BLaER1 (cell line): ENCODE measurements around the gene ASIC3.

Source experiments
- H3K27ac ChIP-seq: shearing (Covaris generic); formaldehyde crosslinking; 2 replicates; pipeline ENCODE4 v1.8.1; 2022
- H3K27me3 ChIP-seq: shearing (Covaris generic); formaldehyde crosslinking; 2 replicates; pipeline ENCODE4 v1.8.1; 2022
- H3K36me3 ChIP-seq: shearing (Covaris generic); formaldehyde crosslinking; 2 replicates; pipeline ENCODE4 v1.8.1; 2022
- H3K4me1 ChIP-seq: shearing (Covaris generic); formaldehyde crosslinking; 2 replicates; pipeline ENCODE4 v1.8.1; 2022
- H3K4me2 ChIP-seq: shearing (Covaris generic); formaldehyde crosslinking; 2 replicates; pipeline ENCODE4 v1.8.1; 2022
- H3K4me3 ChIP-seq: shearing (Covaris generic); formaldehyde crosslinking; 2 replicates; pipeline ENCODE4 v1.8.1; 2022
- H3K9ac ChIP-seq: shearing (Covaris generic); formaldehyde crosslinking; 2 replicates; pipeline ENCODE4 v1.8.1; 2022
- H3K9me3 ChIP-seq: shearing (Covaris generic); formaldehyde crosslinking; 2 replicates; pipeline ENCODE4 v1.8.1; 2022
- H4K20me1 ChIP-seq: shearing (Covaris generic); formaldehyde crosslinking; 2 replicates; pipeline ENCODE4 v1.8.1; 2022
- Cebpa-rat ChIP-seq: shearing (Covaris generic); IDR thresholded peaks from 2 replicates; pipeline ENCODE4 v1.8.1; 2022

Gene ASIC3

DNA sequence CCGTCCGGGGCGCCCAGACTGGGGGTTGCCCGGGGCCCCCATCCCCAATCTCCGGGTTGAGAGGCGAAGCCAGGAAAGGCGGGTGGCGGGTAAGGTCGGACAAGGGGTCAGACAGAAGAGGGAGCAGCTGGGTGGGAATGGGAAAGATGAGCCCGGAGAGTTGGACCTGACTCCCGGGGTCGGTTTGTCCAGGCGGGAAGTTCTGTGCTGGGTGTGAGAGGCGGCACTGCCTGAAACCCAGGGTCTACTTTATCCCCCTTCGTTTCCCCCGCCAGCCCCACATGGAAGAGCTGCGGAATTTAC, 11.7 kb downstream of the ASIC3 start:
- Histone ChIP-seq H3K36me3 (peaks cover 31% of the 10 kb centered on the region), H3K4me2 (peak overlapping the region; percentile 96), H3K9me3 (no peaks in the 10 kb centered on the region), H3K27ac (peak overlapping the region; percentile 84), H3K27me3 (no peaks in the 10 kb centered on the region), H3K9ac (peak overlapping the region; percentile 87), H3K4me1 (peaks cover 49% of the 10 kb centered on the region), H3K4me3 (peak overlapping the region; percentile 89), H4K20me1 (peaks cover 40% of the 10 kb centered on the region)
- no peak for TF ChIP-seq Cebpa-rat

DNA sequence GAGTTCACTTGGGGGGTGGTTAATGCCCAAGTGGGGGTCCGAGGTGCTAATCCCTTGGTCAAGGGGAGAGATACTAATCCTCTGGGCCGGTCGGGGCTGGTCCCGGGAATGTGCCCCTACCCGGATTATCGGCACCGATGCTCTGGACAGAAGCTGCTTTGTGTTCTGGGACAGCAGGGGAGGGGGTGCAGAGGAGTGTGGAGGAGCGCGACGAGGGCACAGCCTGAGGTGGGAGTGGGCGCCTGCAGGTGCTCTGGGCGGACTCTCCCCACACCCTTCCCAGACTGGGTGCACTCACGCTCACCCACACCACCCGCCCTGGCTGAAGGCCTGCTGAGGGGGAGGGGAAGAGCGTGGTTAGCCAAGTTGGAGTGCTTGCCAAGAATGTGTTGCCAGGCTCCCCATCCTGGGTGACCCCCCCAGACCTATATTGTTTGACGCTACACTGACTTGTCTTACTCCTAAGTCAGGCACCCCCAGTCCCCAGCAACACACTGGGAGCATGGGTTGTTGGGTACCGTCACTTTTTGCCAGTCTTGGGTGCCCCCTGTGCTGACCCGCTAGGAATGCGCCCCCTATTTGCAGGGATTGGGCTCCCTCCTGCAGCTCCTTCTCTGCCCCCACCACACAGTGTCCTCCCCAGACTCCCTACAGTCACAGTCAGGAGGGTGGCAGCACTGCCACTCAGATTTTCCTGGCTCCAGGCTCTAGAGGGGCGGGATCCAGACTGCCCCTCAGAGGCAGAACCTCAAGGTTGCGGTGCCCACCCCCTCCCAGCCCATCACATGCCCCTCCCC, 12.3 kb downstream of the ASIC3 start:
- Histone ChIP-seq H3K4me2 (peak overlapping the region; percentile 96), H3K27ac (peak overlapping the region; percentile 84), H3K4me3 (peak overlapping the region; percentile 89), H3K27me3 (no peaks in the 10 kb centered on the region), H4K20me1 (peaks cover 46% of the 10 kb centered on the region), H3K4me1 (peaks cover 49% of the 10 kb centered on the region), H3K36me3 (peaks cover 37% of the 10 kb centered on the region), H3K9ac (peak overlapping the region; percentile 87), H3K9me3 (no peaks in the 10 kb centered on the region)
- TF ChIP-seq Cebpa-rat, result no peak

DNA sequence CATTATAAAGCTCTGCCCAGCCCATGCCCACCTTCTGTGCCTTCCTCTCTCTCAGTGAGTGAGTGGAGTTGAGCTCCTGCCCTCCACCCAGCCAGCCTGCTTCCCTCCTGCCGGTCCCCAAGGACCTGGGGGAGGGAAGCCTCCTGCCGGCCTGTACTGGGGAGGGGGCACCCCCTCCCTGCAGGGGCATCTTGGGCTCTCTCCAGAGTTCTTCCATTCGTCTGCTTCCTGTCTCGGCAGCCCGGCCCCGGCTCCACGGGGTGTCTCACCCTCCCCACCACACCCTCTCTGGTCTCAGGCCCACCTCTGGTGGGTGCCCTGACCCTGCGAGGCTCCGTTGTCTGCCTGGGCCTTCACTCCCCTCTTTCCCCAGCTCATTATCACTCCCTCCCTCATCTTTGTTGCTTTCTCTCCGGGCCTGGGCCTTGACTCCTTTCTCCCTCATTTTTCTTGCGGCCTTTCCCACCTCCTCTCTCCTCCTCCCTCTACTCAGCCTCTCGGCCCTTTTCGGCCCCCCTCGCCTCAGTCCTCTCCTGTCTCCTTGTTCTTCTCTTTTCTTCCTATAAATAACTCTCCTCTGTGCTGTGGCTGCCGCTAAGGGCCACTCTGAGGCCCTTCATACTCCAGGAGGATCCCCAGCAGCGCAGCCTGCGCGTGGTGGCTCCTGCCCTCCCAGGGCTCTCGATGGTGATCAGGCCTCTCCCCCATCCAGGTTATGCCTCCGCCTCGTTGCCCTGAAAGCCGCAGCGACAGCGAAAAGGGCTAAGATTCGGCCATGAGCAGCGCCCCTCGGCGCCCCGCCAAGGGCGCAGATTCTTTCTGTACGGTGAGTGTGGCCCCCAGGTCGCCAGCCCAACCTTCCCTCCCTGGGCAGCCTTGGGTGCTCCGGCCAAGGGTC, 13.1 kb downstream of the ASIC3 start:
- no peaks in the 10 kb centered on the region for H3K9me3 ChIP-seq
- H3K4me1 ChIP-seq, result peaks cover 43% of the 10 kb centered on the region
- H3K9ac ChIP-seq, result peak overlapping the region; percentile 87
- TF ChIP-seq Cebpa-rat, result no peak
- peaks cover 54% of the 10 kb centered on the region for H4K20me1 ChIP-seq
- H3K4me3 ChIP-seq, result peak overlapping the region; percentile 89
- H3K27me3 ChIP-seq, result no peaks in the 10 kb centered on the region
- peak overlapping the region; percentile 96 for H3K4me2 ChIP-seq
- H3K36me3 ChIP-seq, result peaks cover 45% of the 10 kb centered on the region
- H3K27ac ChIP-seq, result peak overlapping the region; percentile 84

DNA sequence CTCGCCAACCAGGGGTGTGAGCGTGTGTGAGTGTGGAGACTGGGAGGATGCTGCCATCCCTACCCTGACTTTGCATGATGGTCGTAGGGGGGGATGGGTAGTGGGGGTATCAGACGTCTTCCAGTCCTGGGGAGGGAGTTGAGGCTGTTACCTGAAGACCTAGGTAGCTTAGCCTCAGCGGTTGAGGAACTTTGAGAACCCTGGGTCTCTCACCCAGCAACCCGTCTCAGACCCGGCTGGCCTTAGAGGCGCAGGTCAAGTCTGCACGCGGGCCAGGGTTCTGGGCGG, 13.7 kb downstream of the ASIC3 start:
- H4K20me1 ChIP-seq, result peaks cover 59% of the 10 kb centered on the region
- H3K4me3 ChIP-seq, result no peak overlapping the region
- H3K27ac ChIP-seq, result peak overlapping the region; percentile 84; the same call in 1 of the 2 replicates
- peaks cover 51% of the 10 kb centered on the region for H3K36me3 ChIP-seq
- peak overlapping the region; percentile 87; the same call in 1 of the 2 replicates for H3K9ac ChIP-seq
- H3K4me1 ChIP-seq, result peaks cover 38% of the 10 kb centered on the region
- H3K4me2 ChIP-seq, result peak overlapping the region; percentile 96
- no peak for TF ChIP-seq Cebpa-rat
- no peaks in the 10 kb centered on the region for H3K9me3 ChIP-seq
- H3K27me3 ChIP-seq, result no peaks in the 10 kb centered on the region

DNA sequence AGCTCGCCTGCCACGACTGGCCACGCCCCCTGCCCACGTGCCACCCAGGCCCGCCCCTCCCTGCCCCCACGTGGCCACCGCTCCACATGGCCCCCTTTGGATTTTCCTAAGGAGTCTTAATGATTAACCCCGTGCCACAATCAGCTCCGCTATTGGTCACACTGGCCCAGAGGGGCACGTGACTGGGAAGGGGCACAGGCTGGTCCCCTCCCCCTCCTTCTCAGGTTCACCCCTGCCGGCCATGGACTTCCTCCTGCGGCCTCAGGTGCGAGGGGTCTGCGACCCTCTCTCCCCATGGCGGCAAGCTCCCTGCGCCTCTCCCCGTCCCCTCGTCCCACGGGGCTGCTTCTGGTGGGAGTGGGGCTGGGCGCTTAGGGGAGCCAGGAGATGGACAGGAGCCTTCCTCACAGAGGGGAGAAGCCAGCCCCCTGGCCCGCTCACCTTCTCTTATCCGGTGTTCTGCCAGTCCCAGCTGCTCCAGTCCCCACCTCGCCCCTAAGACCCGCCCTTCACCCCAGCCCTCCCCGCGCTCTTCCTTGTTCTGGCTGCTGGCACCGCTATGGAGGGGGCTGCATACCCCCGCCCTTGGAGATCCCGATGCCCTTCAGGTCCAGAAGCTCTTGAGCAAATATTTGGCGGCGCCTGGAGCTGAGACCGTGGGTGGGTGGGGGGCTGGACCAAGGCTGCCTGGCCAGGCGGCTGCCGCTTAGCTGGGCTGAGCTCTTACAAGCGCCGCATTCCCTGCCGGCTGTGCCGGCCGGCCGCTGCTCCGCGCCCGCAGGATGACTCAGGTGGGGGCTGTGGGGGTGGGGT, 14.3 kb downstream of the ASIC3 start:
- H4K20me1 ChIP-seq, result peaks cover 59% of the 10 kb centered on the region
- H3K9ac ChIP-seq, result no peak overlapping the region
- H3K9me3 ChIP-seq, result no peaks in the 10 kb centered on the region
- H3K27ac ChIP-seq, result no peak overlapping the region
- no peak overlapping the region for H3K4me2 ChIP-seq
- no peak overlapping the region for H3K4me3 ChIP-seq
- H3K36me3 ChIP-seq, result peaks cover 57% of the 10 kb centered on the region
- H3K4me1 ChIP-seq, result peaks cover 33% of the 10 kb centered on the region
- no peak for TF ChIP-seq Cebpa-rat
- no peaks in the 10 kb centered on the region for H3K27me3 ChIP-seq

DNA sequence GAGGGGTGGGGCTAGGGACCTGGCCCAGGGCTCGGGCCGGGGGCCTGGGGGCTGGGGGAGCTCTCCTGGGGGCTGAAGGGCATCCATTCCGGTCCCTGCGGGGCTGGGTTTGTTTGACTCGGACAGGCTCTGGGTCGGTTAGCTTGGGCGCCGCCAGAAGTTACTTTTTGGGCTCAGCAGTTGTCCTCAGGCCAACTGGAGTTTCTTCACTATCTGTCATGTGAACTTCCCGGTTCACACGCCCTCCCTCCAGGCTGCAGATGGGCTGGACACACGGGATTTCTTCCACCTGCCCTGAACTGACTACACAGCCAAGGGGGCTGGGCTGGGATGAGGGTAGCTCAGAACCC, 14.9 kb downstream of the ASIC3 start:
- H3K9ac ChIP-seq, result no peak overlapping the region
- H3K4me1 ChIP-seq, result peaks cover 32% of the 10 kb centered on the region
- no peak overlapping the region for H3K4me2 ChIP-seq
- H3K27me3 ChIP-seq, result no peaks in the 10 kb centered on the region
- H4K20me1 ChIP-seq, result peaks cover 64% of the 10 kb centered on the region
- H3K4me3 ChIP-seq, result no peak overlapping the region
- H3K9me3 ChIP-seq, result no peaks in the 10 kb centered on the region
- H3K36me3 ChIP-seq, result peaks cover 62% of the 10 kb centered on the region
- TF ChIP-seq Cebpa-rat, result no peak
- H3K27ac ChIP-seq, result no peak overlapping the region

DNA sequence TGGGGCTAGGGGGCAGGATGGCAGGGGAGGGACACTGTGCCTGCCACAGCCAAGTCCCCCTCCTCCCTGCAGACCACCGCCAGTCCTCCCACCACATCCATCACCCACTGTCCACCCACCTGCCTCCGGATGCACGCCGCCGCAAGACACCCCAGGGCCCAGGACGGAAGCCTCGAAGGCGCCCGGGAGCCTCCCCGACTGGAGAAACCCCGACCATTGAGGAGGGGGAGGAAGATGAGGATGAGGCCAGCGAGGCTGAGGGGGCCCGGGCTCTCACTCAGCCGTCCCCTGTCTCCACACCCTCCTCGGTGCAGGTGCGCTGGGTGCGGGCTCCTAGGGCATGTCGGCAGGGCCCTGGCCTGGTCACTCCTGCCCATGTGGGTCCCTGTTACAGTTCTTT, 16.1 kb downstream of the ASIC3 start:
- Histone ChIP-seq H3K4me1 (peaks cover 22% of the 10 kb centered on the region), H3K4me2 (no peak overlapping the region), H3K36me3 (peaks cover 75% of the 10 kb centered on the region), H3K27me3 (no peaks in the 10 kb centered on the region), H3K9me3 (no peaks in the 10 kb centered on the region), H3K27ac (no peak overlapping the region), H3K9ac (no peak overlapping the region), H3K4me3 (no peak overlapping the region), H4K20me1 (peaks cover 64% of the 10 kb centered on the region)
- TF ChIP-seq Cebpa-rat, result no peak

DNA sequence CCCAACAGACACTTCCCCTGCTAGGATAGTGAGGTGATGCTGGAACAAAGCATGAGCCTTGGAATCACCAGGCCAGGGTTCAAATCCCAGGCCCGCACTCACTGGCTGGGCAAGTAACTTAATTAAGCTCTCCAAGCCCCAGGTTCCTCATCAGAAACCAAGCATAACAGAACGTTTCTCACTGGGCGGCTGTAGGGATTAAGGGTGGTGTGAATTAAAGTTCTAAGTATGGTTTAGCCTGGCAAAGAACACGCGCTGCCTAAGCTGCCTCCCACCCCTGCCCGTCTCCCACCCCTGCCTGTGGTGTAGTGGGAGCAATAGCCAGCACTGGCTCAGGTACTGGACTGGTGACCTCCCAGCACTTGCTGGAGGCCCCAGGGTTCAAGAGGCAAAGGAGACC, 16.7 kb downstream of the ASIC3 start:
- H3K36me3 ChIP-seq, result peaks cover 80% of the 10 kb centered on the region
- H3K9me3 ChIP-seq, result no peaks in the 10 kb centered on the region
- no peak for TF ChIP-seq Cebpa-rat
- no peak overlapping the region for H3K4me3 ChIP-seq
- no peak overlapping the region for H3K4me2 ChIP-seq
- H3K27ac ChIP-seq, result no peak overlapping the region
- peaks cover 22% of the 10 kb centered on the region for H3K4me1 ChIP-seq
- no peak overlapping the region for H3K9ac ChIP-seq
- H3K27me3 ChIP-seq, result no peaks in the 10 kb centered on the region
- H4K20me1 ChIP-seq, result peaks cover 64% of the 10 kb centered on the region

DNA sequence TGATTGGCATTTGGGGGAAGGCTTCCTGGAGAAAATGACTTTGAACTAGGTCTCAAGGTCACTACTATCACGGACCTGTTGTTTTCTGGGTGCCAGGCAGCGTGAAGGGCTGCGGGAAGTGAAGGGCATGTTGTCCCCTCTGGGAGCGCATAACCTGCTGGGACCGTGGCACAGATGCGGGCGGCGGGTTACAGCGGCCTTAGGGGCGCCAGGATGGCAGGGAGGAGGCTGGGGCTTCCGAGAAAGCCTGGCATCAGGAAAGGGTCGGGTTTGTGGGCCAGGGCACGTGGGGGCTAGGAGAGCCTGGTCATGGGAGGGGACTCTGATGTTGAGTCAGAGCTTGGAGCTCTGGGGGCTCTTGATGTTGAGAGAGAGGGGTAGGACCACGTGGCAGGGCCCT, 17.2 kb downstream of the ASIC3 start:
- peaks cover 86% of the 10 kb centered on the region for H3K36me3 ChIP-seq
- H3K9ac ChIP-seq, result no peak overlapping the region
- H3K4me1 ChIP-seq, result peaks cover 19% of the 10 kb centered on the region
- H3K9me3 ChIP-seq, result no peaks in the 10 kb centered on the region
- H3K4me3 ChIP-seq, result no peak overlapping the region
- no peak for TF ChIP-seq Cebpa-rat
- no peak overlapping the region for H3K27ac ChIP-seq
- no peak overlapping the region for H3K4me2 ChIP-seq
- no peaks in the 10 kb centered on the region for H3K27me3 ChIP-seq
- H4K20me1 ChIP-seq, result peaks cover 59% of the 10 kb centered on the region
